ENCODE data around the gene FBXO34. TPM values are rescaled to one million over a fixed set of nuclear protein-coding genes. Genes with fewer than 3 reads are reported as not detected.

FBXO34 gene
- total RNA-seq, 4 donors from 2014 or later: 60.0 to 88.5 (median 81.9) TPM

- Histone ChIP-seq H3K27ac (no peak overlapping the region), H3K27me3 (no peaks in the 10 kb centered on the region), H3K4me1 (peaks cover 10 to 15% of the 10 kb centered on the region in 2 donors), H3K4me3 (replicated peaks in 1 of 3) (no peak overlapping the region), H3K36me3 (peaks cover 0 to 9% of the 10 kb centered on the region in 2 donors), H3K9me3 (no peaks in the 10 kb centered on the region)
- TF ChIP-seq, protein P1, sequence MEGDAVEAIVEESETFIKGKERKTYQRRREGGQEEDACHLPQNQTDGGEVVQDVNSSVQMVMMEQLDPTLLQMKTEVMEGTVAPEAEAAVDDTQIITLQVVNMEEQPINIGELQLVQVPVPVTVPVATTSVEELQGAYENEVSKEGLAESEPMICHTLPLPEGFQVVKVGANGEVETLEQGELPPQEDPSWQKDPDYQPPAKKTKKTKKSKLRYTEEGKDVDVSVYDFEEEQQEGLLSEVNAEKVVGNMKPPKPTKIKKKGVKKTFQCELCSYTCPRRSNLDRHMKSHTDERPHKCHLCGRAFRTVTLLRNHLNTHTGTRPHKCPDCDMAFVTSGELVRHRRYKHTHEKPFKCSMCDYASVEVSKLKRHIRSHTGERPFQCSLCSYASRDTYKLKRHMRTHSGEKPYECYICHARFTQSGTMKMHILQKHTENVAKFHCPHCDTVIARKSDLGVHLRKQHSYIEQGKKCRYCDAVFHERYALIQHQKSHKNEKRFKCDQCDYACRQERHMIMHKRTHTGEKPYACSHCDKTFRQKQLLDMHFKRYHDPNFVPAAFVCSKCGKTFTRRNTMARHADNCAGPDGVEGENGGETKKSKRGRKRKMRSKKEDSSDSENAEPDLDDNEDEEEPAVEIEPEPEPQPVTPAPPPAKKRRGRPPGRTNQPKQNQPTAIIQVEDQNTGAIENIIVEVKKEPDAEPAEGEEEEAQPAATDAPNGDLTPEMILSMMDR (IDR thresholded peaks at IDR 0.05): no peak
- TF ChIP-seq POLR2A (IDR thresholded peaks at IDR 0.05): no peak
- no peak for DNase-seq
- WGBS, 2 donors: 96 to 98% methylated on average over 4 of the region's 4 CpGs
- intact Hi-C loops (cut with DNase I): no loop called here
Observed at GRCh38 chr14:55389330-55389729, 118.1 kb downstream of the FBXO34 start.

DNA sequence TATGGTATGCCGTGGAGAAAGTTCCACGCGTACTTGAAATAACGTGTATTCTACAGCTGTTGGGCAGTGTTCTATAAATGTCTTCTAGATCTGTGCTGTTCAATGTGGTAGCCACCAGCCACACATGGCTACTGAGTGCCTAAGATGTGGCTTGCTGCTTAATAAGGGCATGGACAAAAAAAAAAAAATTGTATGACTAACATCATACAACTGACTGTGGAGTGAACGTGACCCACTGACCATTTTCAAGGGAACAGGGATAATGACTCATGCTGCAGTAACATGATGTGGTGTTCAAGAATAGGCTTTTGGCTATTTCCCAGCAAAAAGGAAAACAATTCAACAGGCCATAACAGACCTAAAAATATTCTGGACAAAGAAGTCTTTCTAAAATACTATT is 127.5 kb downstream of the FBXO34 start:
- 85 to 87% methylated on average over 5 of the region's 5 CpGs for WGBS, 2 donors
- DNase-seq: no peak
- peak overlapping the region in 1 of 3 donors; percentile 28 for H3K27ac ChIP-seq
- H3K36me3 ChIP-seq: peaks cover 0 to 5% of the 10 kb centered on the region in 2 donors
- no peaks in the 10 kb centered on the region for H3K9me3 ChIP-seq
- no peaks in the 10 kb centered on the region for H3K27me3 ChIP-seq
- H3K4me1 ChIP-seq: peaks cover 7% of the 10 kb centered on the region in 2 donors
- H3K4me3 ChIP-seq (replicated peaks in 1 of 3): no peak overlapping the region
- no peak for TF ChIP-seq POLR2A (IDR thresholded peaks at IDR 0.05)
- TF ChIP-seq, protein P1 (IDR thresholded peaks at IDR 0.05): no peak
- intact Hi-C loops (cut with DNase I): no loop called here

DNA sequence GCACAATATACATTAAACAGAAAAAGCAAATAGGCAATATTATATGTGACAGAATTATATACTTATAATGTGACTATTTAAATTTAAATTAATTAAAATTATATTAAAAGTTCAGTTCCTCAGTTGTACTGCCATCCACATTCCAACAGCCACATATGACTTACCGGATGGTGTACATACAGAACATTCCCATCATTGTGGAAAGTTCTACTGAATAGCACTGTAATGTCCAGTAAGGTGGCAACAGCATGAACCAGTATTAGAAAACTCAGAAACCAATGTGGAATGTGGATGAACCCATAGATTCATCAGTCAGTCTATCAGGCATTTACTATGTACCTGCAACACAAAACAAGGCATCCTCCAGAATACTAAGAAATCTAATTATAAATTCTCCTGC is 128.0 kb downstream of the FBXO34 start:
- no peaks in the 10 kb centered on the region for H3K9me3 ChIP-seq
- H3K36me3 ChIP-seq: peaks cover 0 to 5% of the 10 kb centered on the region in 2 donors
- peaks cover 7% of the 10 kb centered on the region in 2 donors for H3K4me1 ChIP-seq
- H3K4me3 ChIP-seq (replicated peaks in 1 of 3): no peak overlapping the region
- intact Hi-C loops (cut with DNase I): no loop called here
- TF ChIP-seq, protein P1 (IDR thresholded peaks at IDR 0.05): no peak
- no peak for TF ChIP-seq POLR2A (IDR thresholded peaks at IDR 0.05)
- WGBS, 2 donors: 91 to 100% methylated on average over 1 of the region's 1 CpG
- no peak for DNase-seq
- H3K27me3 ChIP-seq: no peaks in the 10 kb centered on the region
- H3K27ac ChIP-seq: peak overlapping the region in 1 of 3 donors; percentile 19

GRCh38 chr14:55399852-55400251 is 128.6 kb downstream of the FBXO34 start:
- intact Hi-C loops (cut with DNase I): no loop called here

GRCh38 chr14:55401751-55402150 is 130.5 kb downstream of the FBXO34 start:
- WGBS, 2 donors: 92 to 94% methylated on average over 6 of the region's 6 CpGs
- no peak for DNase-seq
- Histone ChIP-seq H3K36me3 (no peaks in the 10 kb centered on the region), H3K4me1 (peaks cover 7% of the 10 kb centered on the region in 2 donors), H3K4me3 (replicated peaks in 1 of 3) (no peak overlapping the region), H3K9me3 (no peaks in the 10 kb centered on the region), H3K27me3 (no peaks in the 10 kb centered on the region), H3K27ac (no peak overlapping the region)
- intact Hi-C loops (cut with DNase I): no loop called here
- no peak for TF ChIP-seq POLR2A (IDR thresholded peaks at IDR 0.05)
- TF ChIP-seq, protein P1 (IDR thresholded peaks at IDR 0.05): no peak

More at GRCh38 chr14:55399852-55400251, 128.6 kb downstream of the FBXO34 start:
- Histone ChIP-seq H3K4me3 (replicated peaks in 1 of 3) (no peak overlapping the region), H3K4me1 (peaks cover 7% of the 10 kb centered on the region in 2 donors), H3K36me3 (peaks cover 0 to 5% of the 10 kb centered on the region in 2 donors), H3K9me3 (no peaks in the 10 kb centered on the region), H3K27me3 (no peaks in the 10 kb centered on the region), H3K27ac (no peak overlapping the region)
- 90 to 92% methylated on average over 2 of the region's 2 CpGs for whole genome bisulfite sequencing, 2 donors
- TF ChIP-seq POLR2A (IDR thresholded peaks at IDR 0.05): no peak
- TF ChIP-seq, protein P1 (IDR thresholded peaks at IDR 0.05): no peak
- no peak for DNase-seq

Small RNAs within 50 kb of the gene (small RNA-seq; reads per million reads assigned to genes)
- gene AL356801.1: not detected

Other genes with a start within 250 kb of the FBXO34 start
- 1 to 10 TPM; 1.2 to 2.3 (median 1.9) TPM for gene WDHD1, start 244.3 kb upstream of the FBXO34 start, total RNA-seq
- gene SOCS4, start 244.2 kb upstream of the FBXO34 start, total RNA-seq: 10 to 100 TPM; 18.2 to 26.5 (median 19.7) TPM
- 10 to 100 TPM; 56.6 to 89.9 (median 69.6) TPM for gene MAPK1IP1L, start 219.8 kb upstream of the FBXO34 start, total RNA-seq
- gene LGALS3, start 142.2 kb upstream of the FBXO34 start, total RNA-seq: 100 to 1,000 TPM in 2 of 4 donors, 10 to 100 TPM in 2; 65.7 to 201 (median 111) TPM
- gene DLGAP5, start 79.8 kb upstream of the FBXO34 start, total RNA-seq: under 1 TPM in 3 of 4 donors, not detected in 1; 0.22 to 0.42 (median 0.27) TPM
- gene ATG14, start 140.4 kb downstream of the FBXO34 start, total RNA-seq: 10 to 100 TPM; 13.3 to 22.2 (median 19.1) TPM
- not detected for gene TBPL2, start 169.2 kb downstream of the FBXO34 start, total RNA-seq

Measured in thyroid gland (tissue), 4 donors.